Activated naive CD8-positive, alpha-beta T cell (primary cell): ENCODE data around the gene SAP30L.

Experiments used
- H3K27ac Mint-ChIP-seq: one replicate; pipeline ENCODE4 v1.8.0; 2021; ENCODE audit warnings: mixed read lengths
- H3K27me3 Mint-ChIP-seq: one replicate; pipeline ENCODE4 v1.8.0; 2021; ENCODE audit warnings: mixed read lengths
- H3K36me3 Mint-ChIP-seq: one replicate; pipeline ENCODE4 v1.8.0; 2021; ENCODE audit warnings: mixed read lengths
- H3K4me1 Mint-ChIP-seq: one replicate; pipeline ENCODE4 v1.8.0; 2021; ENCODE audit warnings: low read depth, mixed read lengths
- H3K4me3 Mint-ChIP-seq: one replicate; pipeline ENCODE4 v1.8.0; 2021; ENCODE audit warnings: mild to moderate bottlenecking, mixed read lengths
- H3K9me3 Mint-ChIP-seq: one replicate; pipeline ENCODE4 v1.8.0; 2021; ENCODE audit warnings: low read depth, mixed read lengths

The SAP30L gene

GRCh38 chr5:154410008-154410407 lies 35.8 kb upstream of the SAP30L start:
- Mint-ChIP-seq H3K4me3 (no peak overlapping the region), H3K36me3 (peaks cover 5% of the 10 kb centered on the region), H3K4me1 (peaks cover 6% of the 10 kb centered on the region), H3K27ac (no peak overlapping the region), H3K27me3 (no peaks in the 10 kb centered on the region), H3K9me3 (no peaks in the 10 kb centered on the region)

GRCh38 chr5:154410786-154411185 lies 35.0 kb upstream of the SAP30L start:
- Mint-ChIP-seq H3K9me3 (no peaks in the 10 kb centered on the region), H3K4me3 (no peak overlapping the region), H3K27me3 (no peaks in the 10 kb centered on the region), H3K4me1 (no peaks in the 10 kb centered on the region), H3K27ac (no peak overlapping the region), H3K36me3 (peaks cover 7% of the 10 kb centered on the region)

GRCh38 chr5:154411338-154411737 lies 34.5 kb upstream of the SAP30L start:
- peaks cover 7% of the 10 kb centered on the region for H3K36me3 Mint-ChIP-seq
- no peaks in the 10 kb centered on the region for H3K4me1 Mint-ChIP-seq
- no peaks in the 10 kb centered on the region for H3K9me3 Mint-ChIP-seq
- no peak overlapping the region for H3K4me3 Mint-ChIP-seq
- H3K27ac Mint-ChIP-seq: no peak overlapping the region
- H3K27me3 Mint-ChIP-seq: no peaks in the 10 kb centered on the region

GRCh38 chr5:154412316-154412715 lies 33.5 kb upstream of the SAP30L start:
- Mint-ChIP-seq H3K4me3 (no peak overlapping the region), H3K36me3 (peaks cover 7% of the 10 kb centered on the region), H3K4me1 (no peaks in the 10 kb centered on the region), H3K9me3 (no peaks in the 10 kb centered on the region), H3K27ac (no peak overlapping the region), H3K27me3 (no peaks in the 10 kb centered on the region)

- Mint-ChIP-seq H3K27me3 (no peaks in the 10 kb centered on the region), H3K9me3 (no peaks in the 10 kb centered on the region), H3K27ac (no peak overlapping the region), H3K4me1 (no peaks in the 10 kb centered on the region), H3K36me3 (peaks cover 7% of the 10 kb centered on the region), H3K4me3 (no peak overlapping the region)
These were observed 32.9 kb upstream of the SAP30L start for GRCh38 chr5:154412925-154413324.

GRCh38 chr5:154415114-154415513 lies 30.7 kb upstream of the SAP30L start:
- Mint-ChIP-seq H3K4me1 (no peaks in the 10 kb centered on the region), H3K27ac (no peak overlapping the region), H3K27me3 (no peaks in the 10 kb centered on the region), H3K9me3 (no peaks in the 10 kb centered on the region), H3K4me3 (no peak overlapping the region), H3K36me3 (peaks cover 7% of the 10 kb centered on the region)

- Mint-ChIP-seq H3K4me3 (no peak overlapping the region), H3K9me3 (no peaks in the 10 kb centered on the region), H3K27ac (no peak overlapping the region), H3K4me1 (peaks cover 3% of the 10 kb centered on the region), H3K36me3 (peaks cover 9% of the 10 kb centered on the region), H3K27me3 (no peaks in the 10 kb centered on the region)
These were observed 27.4 kb upstream of the SAP30L start for GRCh38 chr5:154418344-154418820.

- Mint-ChIP-seq H3K9me3 (no peaks in the 10 kb centered on the region), H3K4me1 (peaks cover 4% of the 10 kb centered on the region), H3K27me3 (no peaks in the 10 kb centered on the region), H3K27ac (no peak overlapping the region), H3K36me3 (peaks cover 15% of the 10 kb centered on the region), H3K4me3 (no peak overlapping the region)
These were observed 26.6 kb upstream of the SAP30L start for GRCh38 chr5:154419236-154419635.

- Mint-ChIP-seq H3K27ac (no peak overlapping the region), H3K9me3 (no peaks in the 10 kb centered on the region), H3K27me3 (no peaks in the 10 kb centered on the region), H3K4me1 (peaks cover 4% of the 10 kb centered on the region), H3K4me3 (no peak overlapping the region), H3K36me3 (peaks cover 13% of the 10 kb centered on the region)
These were observed 23.9 kb upstream of the SAP30L start for GRCh38 chr5:154421868-154422267.

GRCh38 chr5:154422298-154422697 lies 23.5 kb upstream of the SAP30L start:
- no peaks in the 10 kb centered on the region for H3K9me3 Mint-ChIP-seq
- H3K27ac Mint-ChIP-seq: no peak overlapping the region
- no peaks in the 10 kb centered on the region for H3K27me3 Mint-ChIP-seq
- peaks cover 4% of the 10 kb centered on the region for H3K4me1 Mint-ChIP-seq
- no peak overlapping the region for H3K4me3 Mint-ChIP-seq
- peaks cover 16% of the 10 kb centered on the region for H3K36me3 Mint-ChIP-seq

- no peaks in the 10 kb centered on the region for H3K9me3 Mint-ChIP-seq
- peaks cover 15% of the 10 kb centered on the region for H3K36me3 Mint-ChIP-seq
- H3K27ac Mint-ChIP-seq: no peak overlapping the region
- peaks cover 3% of the 10 kb centered on the region for H3K4me1 Mint-ChIP-seq
- no peak overlapping the region for H3K4me3 Mint-ChIP-seq
- H3K27me3 Mint-ChIP-seq: no peaks in the 10 kb centered on the region
These were observed 17.6 kb upstream of the SAP30L start for GRCh38 chr5:154428208-154428607.

- no peak overlapping the region for H3K27ac Mint-ChIP-seq
- H3K36me3 Mint-ChIP-seq: peaks cover 12% of the 10 kb centered on the region
These were observed 16.5 kb upstream of the SAP30L start for GRCh38 chr5:154429341-154429740.

GRCh38 chr5:154430466-154430865 lies 15.3 kb upstream of the SAP30L start:
- H3K4me1 Mint-ChIP-seq: peaks cover 2% of the 10 kb centered on the region
- H3K36me3 Mint-ChIP-seq: peaks cover 13% of the 10 kb centered on the region
- H3K4me3 Mint-ChIP-seq: no peak overlapping the region
- no peak overlapping the region for H3K27ac Mint-ChIP-seq
- H3K27me3 Mint-ChIP-seq: no peaks in the 10 kb centered on the region
- H3K9me3 Mint-ChIP-seq: no peaks in the 10 kb centered on the region

More at GRCh38 chr5:154429341-154429740, 16.5 kb upstream of the SAP30L start:
- Mint-ChIP-seq H3K27me3 (no peaks in the 10 kb centered on the region), H3K9me3 (no peaks in the 10 kb centered on the region), H3K4me1 (peaks cover 2% of the 10 kb centered on the region), H3K4me3 (no peak overlapping the region)

- H3K36me3 Mint-ChIP-seq: peaks cover 17% of the 10 kb centered on the region
- no peak overlapping the region for H3K27ac Mint-ChIP-seq
- H3K4me1 Mint-ChIP-seq: peaks cover 2% of the 10 kb centered on the region
- H3K27me3 Mint-ChIP-seq: no peaks in the 10 kb centered on the region
- no peak overlapping the region for H3K4me3 Mint-ChIP-seq
- no peaks in the 10 kb centered on the region for H3K9me3 Mint-ChIP-seq
These were observed 14.7 kb upstream of the SAP30L start for GRCh38 chr5:154430961-154431630.

- H3K36me3 Mint-ChIP-seq: peaks cover 28% of the 10 kb centered on the region
- no peaks in the 10 kb centered on the region for H3K4me1 Mint-ChIP-seq
- no peak overlapping the region for H3K27ac Mint-ChIP-seq
- no peaks in the 10 kb centered on the region for H3K9me3 Mint-ChIP-seq
- no peaks in the 10 kb centered on the region for H3K27me3 Mint-ChIP-seq
- no peak overlapping the region for H3K4me3 Mint-ChIP-seq
These were observed 10.6 kb upstream of the SAP30L start for GRCh38 chr5:154435226-154435625.
